GM18870 (cell line): ENCODE measurements around the gene FLT1.
A peak's percentile ranks its signal among the peaks of the same experiment; 100 is the strongest.

Experiments
- ATAC-seq: cut with Tn5 transposase; IDR thresholded peaks from one replicate; pipeline ENCODE4 v1.9.1; 2021; ENCODE audit warnings: moderate library complexity; ENCODE audit not compliant: unreplicated experiment

FLT1 gene

DNA sequence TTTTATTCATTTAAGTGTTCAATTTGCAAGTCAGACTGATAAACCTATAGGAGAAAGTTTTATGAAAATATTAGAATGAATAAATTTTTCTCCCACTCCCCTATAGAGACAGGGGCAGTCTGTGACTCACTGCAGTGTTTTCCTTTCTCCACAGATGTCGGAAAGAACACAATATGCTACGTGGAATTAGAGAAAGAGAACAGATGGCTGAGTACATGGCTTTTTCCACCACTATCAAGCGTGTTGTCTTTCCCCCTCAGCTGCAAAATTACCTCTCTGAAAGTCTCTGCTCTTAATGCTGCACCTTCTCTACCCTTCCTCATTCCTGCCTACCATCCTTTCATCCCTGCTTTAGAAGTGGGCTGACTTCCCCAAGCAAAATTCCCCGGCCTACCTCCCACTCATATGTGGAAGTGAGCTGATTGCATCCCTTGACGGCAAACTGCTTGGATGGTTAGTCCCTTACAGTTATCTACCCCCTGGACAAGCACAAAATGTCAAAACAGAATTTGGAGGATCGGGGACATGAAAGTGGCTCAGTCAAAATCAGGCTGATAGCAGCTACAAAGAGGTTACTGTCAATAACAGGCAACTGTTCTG lies 30.0 kb downstream of the FLT1 start:
- no peak for ATAC-seq

DNA sequence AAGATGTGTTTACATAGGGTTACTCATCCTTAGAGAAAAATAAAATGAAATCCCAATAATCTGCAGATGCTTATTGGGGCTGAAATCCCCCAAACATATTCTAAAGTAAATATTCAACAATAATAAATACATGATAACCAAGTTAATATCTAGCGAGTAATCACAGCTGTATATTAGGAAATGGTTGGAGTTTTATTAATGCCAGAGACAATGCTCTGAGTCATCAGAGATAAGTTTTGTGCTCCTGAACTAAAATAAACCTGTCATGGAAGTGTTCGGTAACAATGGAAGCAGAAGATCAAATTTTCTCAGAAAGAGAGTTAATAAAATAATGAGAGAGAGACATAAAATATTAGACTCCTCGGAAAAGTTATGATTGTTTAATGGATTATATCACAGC lies 31.4 kb downstream of the FLT1 start:
- no peak for ATAC-seq

DNA sequence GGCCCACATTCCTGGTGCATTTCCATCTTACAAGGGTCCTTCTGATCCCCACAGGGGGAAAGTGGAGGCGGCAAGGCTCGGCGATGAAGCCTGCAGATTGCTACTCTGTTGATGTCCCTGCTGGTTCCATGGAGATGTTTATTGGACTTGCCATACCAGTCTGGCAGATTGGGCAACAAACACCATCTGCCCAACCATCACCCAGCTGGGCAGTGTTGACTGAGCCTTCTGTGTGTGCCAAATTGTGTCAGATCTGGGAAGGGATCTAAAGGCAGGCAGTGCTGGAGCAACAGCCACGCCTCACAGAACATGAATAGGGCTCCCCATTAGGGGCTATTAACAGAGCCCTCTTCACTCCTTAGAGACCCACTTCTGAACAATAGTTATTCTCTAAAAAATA lies 35.0 kb downstream of the FLT1 start:
- ATAC-seq: no peak

GRCh38 chr13:28458608-28459007 lies 36.3 kb downstream of the FLT1 start:
- no peak for ATAC-seq

DNA sequence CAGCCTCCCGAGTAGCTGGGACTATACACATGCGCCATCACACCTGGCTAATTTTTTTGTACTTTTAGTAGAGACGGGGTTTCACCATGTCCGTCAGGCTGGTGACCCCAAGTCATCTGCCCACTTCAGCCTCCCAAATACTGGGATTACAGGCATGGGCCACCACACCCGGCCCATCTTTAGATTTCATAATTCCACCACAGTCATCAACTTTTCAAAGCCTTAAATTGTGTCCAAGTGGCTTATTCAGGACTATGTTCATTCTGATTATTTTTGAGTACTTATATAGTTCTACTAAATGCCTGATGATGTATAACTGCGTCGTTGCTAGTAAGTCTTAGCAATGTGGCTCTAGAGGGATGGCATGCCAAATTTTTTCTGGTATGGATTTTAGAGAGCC lies 36.9 kb downstream of the FLT1 start:
- ATAC-seq: no peak

DNA sequence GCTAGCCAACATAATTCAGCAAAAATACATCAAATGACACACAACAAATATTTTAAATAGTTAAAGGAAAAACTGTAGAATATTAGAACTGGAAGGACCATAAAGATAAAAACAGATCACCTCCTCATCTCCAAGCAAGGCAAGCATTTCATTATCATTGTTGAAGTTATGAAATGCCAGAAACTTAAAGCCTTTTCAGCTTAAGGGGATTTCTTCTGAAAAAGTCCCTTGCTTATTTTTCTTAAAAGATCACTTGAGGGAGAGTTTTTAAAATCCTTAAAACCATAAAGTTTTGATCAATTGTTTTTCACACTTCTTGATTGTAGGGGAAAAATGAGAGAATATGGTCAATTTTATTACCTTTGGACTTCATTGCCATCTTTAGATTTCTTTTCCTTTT lies 37.4 kb downstream of the FLT1 start:
- ATAC-seq: no peak

DNA sequence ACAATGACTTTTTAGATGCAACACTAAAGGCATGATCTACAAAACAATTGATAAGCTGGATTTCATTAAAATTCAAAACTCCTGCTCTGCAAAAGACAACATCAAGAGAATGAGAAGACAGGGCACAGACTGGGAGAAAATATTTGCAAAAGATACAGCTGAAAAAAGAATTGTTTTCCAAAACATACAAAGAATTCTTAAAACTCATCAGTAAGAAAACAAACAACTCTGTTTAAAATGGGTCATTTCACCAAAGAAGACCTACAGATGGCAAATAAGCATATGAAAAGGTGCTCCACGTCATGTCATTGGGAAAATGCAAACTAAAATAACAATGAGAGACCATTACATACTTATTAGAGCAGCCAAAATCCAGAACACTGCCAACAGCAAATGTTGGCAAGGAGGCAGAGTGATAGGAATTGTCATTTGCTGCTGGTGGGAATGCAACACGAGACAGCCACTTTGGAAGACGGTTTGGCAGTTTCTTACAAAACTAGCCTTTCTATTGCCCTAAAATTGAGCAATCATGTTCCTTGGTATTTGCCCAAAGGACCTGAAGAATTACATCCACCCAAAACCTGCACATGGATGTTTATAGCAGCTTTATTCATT lies 39.2 kb downstream of the FLT1 start:
- ATAC-seq: no peak

- no peak for ATAC-seq
Observed at GRCh38 chr13:28452755-28453154, 42.2 kb downstream of the FLT1 start.

- ATAC-seq: no peak
Observed at GRCh38 chr13:28451482-28452217, 43.3 kb downstream of the FLT1 start.

GRCh38 chr13:28449826-28450773 lies 44.8 kb downstream of the FLT1 start:
- ATAC-seq: peak; percentile 65

DNA sequence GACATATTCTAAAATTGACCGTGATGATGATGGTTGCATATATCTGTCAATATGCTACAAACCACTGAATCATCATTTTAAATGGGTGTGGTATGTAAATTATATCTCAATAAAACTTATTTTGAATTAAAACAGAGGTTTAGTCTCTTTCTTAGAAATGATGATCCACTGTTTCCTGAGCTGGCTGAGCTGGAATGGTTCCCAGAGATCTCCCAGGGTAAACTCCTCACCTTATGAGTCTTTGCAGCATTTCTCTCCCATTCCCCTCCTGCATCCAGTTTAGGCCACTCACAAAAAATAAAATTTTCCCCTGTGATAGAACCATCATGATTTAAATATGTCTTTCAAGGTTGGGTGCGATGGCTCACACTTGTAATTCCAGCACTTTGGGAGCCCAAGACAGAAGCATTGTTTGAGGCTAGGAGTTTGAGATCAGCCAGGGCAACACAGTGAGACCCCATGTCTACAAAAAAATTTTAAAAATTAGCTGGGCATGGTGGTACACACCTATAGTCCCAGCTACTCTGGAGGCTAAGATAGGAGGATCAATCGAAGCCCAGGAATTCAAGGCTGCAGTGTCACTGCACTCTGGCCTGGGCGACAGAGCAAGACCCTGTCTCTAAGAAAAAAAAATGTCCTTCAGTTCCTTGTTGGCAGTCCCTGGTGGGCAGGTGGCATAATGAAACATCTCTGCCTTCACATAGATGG lies 46.1 kb downstream of the FLT1 start:
- ATAC-seq: no peak

DNA sequence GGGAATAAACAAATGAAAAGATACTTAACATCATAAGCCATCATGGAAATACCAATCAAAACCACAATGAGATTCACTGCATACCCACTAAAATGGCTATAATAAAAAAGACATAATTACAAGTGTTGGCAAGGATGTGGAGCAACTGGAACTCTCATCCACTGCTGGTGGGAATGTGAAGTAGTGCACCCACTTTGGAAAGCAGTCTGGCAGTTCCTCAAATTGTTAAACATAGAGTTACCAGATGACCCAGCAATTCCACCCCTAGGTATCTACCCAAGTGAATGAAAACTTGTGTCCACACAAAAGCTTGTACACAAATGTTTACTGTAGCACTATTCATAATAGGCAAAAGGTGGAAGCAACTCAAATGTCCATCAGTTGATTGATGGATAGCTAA lies 46.9 kb downstream of the FLT1 start:
- ATAC-seq: no peak

- ATAC-seq: no peak
Observed at GRCh38 chr13:28447206-28447605, 47.7 kb downstream of the FLT1 start.

- ATAC-seq: no peak
Observed at GRCh38 chr13:28442839-28443238, 52.1 kb downstream of the FLT1 start.

DNA sequence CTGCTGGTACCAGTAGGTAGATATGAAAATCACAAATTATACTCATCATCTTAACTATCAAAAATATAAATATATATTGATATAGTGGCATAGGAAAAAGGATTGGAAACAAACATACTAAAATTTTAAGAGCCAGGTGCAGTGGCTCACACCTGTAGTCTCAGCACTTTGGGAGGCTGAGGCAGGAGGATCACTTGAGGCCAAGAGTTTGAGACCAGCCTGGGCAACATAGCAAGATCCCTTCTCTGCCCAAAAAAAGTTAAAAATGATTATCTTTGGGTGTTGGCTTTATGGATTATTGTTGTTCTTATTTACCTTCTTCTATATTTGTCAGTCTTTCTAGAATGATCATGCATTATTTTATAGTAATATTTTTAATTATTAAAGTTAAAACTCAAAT lies 53.4 kb downstream of the FLT1 start:
- no peak for ATAC-seq

- ATAC-seq: no peak
Observed at GRCh38 chr13:28440774-28441504, 54.0 kb downstream of the FLT1 start.

DNA sequence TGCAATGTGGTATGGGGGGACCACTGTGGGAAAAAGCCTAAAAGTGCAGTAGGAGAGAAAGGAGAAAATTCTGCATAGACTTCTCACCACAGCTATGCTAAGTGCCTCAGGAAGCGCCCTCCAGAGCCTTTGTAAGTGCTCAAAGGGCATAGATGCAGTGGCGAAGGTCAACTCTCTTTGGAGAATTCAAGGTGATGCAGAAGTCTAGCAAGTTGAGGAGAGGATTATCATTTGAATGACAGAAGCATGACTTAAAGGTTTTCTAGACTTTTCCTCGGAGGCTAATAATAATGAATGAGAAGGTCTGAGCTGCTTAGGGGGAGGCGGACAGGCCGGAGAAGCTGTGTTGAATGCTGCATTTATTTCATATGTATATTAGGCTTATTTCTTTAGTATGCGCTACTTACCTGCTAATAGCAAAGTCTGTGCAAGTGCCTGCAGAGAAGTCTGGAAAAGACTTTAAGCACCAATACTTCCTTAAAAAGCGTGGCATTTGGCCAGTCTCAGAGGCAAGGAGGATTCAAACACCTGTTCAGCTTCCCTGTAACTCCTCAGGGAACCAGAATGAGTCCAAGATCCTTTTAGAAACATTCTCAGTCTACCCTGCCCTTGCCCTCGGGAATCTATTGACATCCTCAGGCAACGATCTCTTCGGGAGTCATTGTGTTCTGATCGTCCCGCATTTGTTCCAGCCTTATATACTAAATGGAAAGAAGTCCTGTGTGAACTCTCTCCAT lies 56.2 kb downstream of the FLT1 start:
- no peak for ATAC-seq

DNA sequence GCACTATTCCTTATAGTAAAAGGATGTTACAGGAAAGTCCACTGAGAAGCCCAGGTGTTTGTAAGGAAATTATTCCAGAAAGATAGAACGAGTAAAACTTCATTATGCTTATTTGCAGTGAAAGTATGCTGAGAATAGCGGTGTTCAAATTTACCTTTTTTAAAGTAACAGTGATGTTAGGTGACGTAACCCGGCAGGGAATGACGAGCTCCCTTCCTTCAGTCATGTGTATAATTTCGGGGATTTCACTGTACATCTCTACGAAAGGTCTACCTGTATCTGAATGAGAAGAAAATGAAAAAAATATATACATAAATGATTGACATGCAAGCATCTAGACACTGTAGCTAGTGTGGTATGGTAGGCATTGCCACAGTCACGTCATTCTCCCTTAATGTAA lies 56.9 kb downstream of the FLT1 start:
- no peak for ATAC-seq

DNA sequence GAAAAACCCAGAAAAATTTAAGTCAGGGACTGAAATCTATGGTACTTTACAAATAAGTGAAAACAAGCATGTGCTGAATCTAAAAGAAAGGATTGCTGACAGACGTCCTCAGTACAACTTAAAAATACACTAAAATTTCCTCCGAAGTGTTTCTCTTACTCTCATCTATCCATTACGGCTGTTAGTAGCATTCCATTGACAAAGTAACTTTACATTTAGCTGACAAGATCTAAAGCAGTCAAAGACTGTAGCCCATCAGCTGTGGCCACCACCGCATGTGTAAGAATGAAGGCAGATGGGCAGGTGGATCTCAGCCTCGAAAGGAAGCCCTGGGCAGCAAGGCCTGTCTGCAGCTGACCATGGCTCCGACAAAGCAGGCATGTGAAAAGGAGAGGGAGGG lies 59.0 kb downstream of the FLT1 start:
- ATAC-seq: no peak
